ENCODE measurements around the gene CTNNA3.

DNA sequence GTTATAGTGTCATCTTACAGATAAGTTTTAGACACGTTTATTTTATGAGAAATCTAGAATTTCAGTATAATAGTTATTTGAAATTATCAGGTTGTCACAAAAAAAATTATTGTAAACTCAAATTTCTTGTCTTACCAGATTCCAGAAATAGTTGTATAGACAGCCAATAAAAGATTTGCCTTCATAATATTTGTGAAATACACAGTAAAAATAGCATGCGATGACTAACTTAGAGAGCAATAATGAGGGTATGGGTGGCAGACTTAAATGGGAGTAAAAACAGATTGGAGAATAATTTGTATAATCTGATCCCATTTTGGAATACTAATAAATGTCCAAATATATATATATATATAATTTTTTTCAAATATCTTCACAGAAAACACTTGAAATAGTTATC lies 1457.7 kb downstream of the CTNNA3 start:
- TF ChIP-seq, protein P1, sequence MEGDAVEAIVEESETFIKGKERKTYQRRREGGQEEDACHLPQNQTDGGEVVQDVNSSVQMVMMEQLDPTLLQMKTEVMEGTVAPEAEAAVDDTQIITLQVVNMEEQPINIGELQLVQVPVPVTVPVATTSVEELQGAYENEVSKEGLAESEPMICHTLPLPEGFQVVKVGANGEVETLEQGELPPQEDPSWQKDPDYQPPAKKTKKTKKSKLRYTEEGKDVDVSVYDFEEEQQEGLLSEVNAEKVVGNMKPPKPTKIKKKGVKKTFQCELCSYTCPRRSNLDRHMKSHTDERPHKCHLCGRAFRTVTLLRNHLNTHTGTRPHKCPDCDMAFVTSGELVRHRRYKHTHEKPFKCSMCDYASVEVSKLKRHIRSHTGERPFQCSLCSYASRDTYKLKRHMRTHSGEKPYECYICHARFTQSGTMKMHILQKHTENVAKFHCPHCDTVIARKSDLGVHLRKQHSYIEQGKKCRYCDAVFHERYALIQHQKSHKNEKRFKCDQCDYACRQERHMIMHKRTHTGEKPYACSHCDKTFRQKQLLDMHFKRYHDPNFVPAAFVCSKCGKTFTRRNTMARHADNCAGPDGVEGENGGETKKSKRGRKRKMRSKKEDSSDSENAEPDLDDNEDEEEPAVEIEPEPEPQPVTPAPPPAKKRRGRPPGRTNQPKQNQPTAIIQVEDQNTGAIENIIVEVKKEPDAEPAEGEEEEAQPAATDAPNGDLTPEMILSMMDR (IDR thresholded peaks at IDR 0.05 in 8 of 11, conservative IDR thresholded peaks at IDR 0.05 in 3 of 11) = no peak
- no peak for TF ChIP-seq POLR2A (IDR thresholded peaks at IDR 0.05)

Measured in spleen (tissue), 7 donors.